GM18499 (cell line): ENCODE data around the gene MED28.

ENCODE experiments used
- ATAC-seq: cut with Tn5 transposase; IDR thresholded peaks from one replicate; pipeline ENCODE4 v1.9.1; 2021; ENCODE audit warnings: moderate number of reproducible peaks; ENCODE audit not compliant: insufficient read depth, unreplicated experiment

MED28 gene

DNA sequence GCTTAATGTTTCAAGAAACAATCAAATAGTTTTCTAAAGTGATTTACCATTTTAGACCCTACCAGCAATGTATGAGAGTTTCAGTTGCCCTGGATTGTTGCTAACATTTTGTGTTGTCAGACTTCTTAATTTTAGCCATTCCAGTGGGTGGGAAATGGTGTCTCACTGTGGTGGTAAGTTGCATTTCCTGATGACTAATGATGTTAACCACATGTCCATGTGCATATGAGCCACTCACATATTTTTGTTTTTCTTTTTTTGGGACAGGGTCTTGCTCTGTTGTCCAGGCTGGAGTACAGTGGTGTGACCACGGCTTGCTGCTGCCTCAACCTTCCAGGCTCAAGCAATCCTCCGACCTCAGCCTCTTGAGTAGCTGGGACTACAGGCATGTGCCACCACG, 48.3 kb downstream of the MED28 start:
- ATAC-seq = no peak

DNA sequence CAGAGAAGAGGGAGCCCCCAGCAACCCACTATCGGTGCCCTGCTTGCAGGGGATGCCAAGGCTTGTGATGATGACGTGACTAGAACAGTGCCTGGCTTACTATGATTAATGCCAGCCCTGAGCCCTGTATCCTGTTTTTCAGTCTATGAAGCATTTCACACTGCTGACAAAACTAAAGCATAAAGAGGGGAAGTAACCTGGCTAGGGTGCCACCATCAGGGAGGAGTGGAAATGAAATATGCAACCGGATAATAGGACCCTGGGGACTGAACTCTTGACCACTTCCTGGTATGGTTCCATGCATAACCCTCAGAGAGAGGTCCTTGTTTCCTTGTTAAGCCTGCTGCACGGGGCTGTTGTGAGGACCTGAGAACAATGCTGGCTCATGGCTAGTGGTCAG, 50.3 kb downstream of the MED28 start:
- ATAC-seq = peak; percentile 86

DNA sequence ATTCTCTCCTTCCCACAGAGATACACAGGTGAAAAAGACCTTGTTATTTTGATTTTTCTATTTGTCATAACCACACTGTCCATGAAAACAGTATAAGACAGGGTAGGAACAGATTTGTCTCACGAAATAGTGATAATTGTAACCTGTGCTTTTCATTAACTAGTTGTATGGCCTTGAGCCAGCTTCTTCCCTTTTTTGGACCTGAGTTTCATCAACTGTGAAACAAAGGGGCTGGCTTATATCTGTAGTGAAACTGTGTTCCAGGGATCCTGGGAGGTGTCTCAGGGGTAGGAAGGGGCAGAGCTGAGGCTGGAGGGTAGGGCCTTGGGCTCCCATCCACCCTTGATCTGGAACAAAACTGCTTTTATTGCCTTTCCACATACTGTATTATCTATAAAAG, 50.9 kb downstream of the MED28 start:
- no peak for ATAC-seq

DNA sequence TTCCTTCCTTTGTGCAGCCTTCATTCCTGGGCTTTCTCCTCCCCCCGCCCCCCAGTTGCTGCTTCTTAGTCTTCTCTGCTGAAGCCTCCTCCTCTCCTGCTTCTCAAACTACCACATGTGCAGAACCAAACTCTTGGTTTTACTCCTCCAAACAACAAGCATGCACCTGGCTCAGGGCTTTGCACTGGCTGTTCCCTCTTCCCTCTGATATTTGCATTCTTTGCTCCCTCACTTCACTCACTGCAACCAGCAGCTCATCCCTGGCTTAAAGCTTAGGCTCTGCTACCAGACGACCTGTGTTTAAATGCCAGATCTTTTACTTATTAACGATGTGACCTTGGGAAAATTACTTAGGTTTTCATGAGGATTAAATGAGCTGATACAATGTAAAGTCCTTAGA, 51.4 kb downstream of the MED28 start:
- no peak for ATAC-seq

DNA sequence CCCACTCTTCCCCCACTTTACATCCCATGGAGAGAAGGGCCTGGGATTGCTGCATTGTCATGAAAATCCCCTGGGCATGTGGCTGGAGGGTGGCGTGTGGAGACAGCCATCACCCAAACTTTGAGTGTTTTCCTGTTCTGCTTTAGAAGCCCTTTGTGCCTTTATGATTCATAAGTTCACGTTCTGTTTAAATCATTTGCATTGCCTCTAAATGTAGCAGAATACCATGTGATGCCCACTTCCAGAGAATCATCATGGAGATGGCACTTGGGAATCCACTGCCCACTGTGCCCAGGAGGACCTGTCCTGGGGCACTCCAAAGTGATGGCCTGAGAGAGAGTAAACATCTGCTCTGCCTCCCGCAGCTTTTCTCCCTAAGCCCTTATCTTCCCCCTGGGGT, 52.8 kb downstream of the MED28 start:
- no peak for ATAC-seq

DNA sequence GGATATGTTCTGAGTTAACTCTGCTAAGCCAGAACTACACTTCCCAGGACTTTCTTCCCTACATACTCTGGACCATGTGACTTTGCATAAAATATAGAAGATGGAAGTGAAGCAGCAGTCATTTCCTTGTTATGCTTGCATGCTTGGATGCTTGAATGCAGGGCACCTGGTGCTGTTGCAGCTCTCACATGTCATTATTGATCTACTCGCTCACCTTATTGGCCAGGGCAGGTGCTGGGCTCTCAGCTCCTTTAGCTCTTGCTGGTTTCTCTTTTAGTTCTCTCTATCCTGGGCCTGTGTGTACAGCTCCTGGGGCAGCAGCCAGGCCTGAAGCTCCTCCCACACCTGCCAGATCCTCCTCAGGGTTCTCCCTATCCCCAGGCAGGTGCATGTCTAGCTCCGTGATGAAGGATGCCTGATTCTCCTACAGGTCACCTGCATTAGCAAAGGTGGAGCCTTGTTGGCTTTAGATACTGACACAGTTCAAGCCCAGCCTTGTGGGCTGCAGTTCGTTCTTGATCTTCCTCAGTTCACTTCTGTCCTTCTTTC, 53.3 kb downstream of the MED28 start:
- ATAC-seq = no peak

DNA sequence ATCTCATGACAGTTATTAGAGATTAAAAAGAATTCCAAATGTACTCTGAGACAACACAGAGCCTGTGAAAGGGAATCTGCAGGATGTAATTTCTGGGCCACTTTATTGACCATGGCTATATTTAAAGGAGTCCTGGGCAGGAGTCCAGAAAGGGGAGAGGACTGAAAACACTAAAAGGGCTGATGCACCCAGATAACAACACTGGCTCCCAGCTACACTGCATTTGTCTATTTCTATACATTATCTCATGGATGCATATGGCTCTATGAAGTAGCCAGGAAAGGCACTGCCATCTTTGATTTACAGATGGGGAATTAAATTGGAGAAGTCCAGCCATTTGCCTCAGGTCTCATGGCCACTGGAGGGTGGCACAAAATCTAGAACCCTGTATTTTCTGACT, 56.0 kb downstream of the MED28 start:
- ATAC-seq = no peak

DNA sequence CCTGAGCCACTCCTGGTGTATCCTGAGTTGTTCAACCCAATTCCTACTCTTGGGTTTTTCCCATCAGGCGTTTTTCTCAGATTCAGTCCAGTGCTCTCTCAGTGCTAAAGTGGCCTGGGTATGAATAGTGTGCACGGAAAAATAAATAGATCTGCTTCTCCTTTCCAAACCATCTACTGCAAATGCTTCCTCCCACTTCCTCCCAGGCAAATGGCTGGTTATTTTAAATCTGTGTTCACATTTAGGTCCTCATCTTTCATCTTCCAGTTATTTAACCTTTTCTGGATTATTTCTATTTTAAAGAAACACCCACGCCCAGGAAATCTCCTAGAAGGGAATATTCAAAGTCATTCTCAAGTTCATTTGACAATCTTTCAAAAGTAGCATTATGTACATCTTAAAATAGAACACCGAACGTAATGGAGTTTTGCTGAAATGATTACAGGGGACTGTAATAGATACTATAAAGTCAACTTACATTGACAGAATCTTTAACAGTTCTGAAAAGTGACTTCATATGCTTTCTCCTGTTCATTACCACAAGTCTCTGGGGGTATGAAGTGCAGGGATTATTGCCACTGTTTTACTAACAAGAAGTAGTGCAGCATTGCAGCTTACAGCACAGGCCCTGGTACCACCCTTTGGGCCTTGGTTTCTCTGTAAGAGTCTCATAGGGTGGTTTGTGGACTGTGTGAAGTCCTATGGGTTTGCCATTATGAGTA, 66.3 kb downstream of the MED28 start:
- no peak for ATAC-seq

DNA sequence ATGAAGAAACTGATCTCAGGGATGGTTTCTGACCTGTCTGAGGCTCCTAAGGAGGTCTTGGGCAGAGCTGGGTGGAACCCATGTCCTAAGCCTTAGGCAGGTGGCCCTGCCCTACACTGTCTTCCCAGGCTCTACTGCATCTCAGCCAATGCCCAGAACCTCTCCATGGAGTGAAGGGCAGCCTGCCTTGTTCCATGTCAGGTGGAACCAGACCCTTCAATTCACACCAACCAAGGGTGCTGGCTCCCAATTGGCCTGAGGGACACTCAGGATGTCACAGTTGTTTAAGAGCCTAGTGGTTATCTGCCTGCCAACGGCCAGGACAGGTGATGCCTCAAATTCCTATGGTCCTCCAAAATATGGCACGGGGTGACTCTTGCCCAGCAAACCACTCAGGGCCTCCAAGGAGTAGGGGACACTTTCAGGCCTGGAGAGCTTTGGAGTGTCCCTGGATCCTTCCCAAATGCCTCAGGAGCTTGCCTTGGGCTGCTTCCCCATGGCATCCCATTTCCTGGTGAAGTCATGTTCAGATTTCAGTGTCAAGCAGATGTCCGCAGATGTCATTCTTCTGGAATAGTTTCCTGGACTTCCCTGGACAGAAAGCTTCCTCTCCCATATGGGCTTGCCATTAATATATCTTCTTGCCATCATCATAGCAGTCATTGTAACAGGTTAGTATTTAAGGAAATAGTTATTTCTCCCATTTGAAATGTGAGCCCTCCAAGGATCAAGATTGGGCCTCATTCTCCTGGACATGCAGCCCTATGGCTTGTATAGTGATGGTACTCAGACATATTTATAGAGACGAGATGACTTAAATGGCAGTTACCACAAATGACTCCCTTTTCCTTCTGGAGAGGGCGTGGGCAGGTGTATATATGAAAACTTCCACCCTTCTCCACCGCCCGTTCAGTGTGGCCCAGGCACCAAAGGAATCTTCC, 67.1 kb downstream of the MED28 start:
- ATAC-seq = no peak

DNA sequence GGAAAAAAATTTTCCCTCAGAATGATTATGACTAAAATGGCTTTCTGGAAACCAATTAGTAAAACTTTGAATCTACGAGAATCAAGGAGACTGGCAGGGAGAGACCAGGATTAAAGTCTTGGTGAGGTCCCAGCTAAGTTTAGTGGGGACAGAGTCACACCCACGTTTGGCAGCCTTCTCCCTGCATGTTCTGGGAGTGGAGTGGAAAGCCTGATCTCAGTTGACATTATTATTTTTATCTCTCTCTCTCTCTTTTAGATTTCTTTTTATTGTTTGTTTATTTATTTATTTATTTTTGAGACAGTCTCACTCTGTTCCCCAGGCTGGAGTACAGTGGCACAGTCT, 67.8 kb downstream of the MED28 start:
- no peak for ATAC-seq
